Bone marrow (tissue), 2 donors: ENCODE results near the gene SFMBT2.

Source experiments
- DNase-seq, 2 donors: peaks; one replicate each; lab custom pipeline; 2025; lab: John Stamatoyannopoulos, UW

Gene SFMBT2

GRCh38 chr10:7410862-7411670, at the start of gene SFMBT2:
Gene SFMBT2 (minus strand): TSS chr10:7411034. CDS start chr10:7381898, 29,136 bp downstream.
- DNase-seq: peak; percentile 13 to 68

GRCh38 chr10:7460006-7460405, 49.2 kb upstream of the SFMBT2 start:
- no peak for DNase-seq

- no peak for DNase-seq
Measured at GRCh38 chr10:7458556-7458955, 47.7 kb upstream of the SFMBT2 start.

- no peak for DNase-seq
Measured at GRCh38 chr10:7457478-7458316, 46.9 kb upstream of the SFMBT2 start.

GRCh38 chr10:7449063-7449695, 38.3 kb upstream of the SFMBT2 start:
- DNase-seq: no peak

- DNase-seq: no peak
Measured at GRCh38 chr10:7445474-7446185, 34.8 kb upstream of the SFMBT2 start.

GRCh38 chr10:7444551-7445121, 33.8 kb upstream of the SFMBT2 start:
- DNase-seq: no peak

GRCh38 chr10:7443036-7443435, 32.2 kb upstream of the SFMBT2 start:
- no peak for DNase-seq

GRCh38 chr10:7441403-7442147, 30.7 kb upstream of the SFMBT2 start:
- DNase-seq: no peak

GRCh38 chr10:7439696-7440095, 28.9 kb upstream of the SFMBT2 start:
- DNase-seq: no peak

- DNase-seq: no peak
Measured at GRCh38 chr10:7438196-7438986, 27.6 kb upstream of the SFMBT2 start.

- DNase-seq: no peak
Measured at GRCh38 chr10:7436490-7437100, 25.8 kb upstream of the SFMBT2 start.

GRCh38 chr10:7435674-7436073, 24.8 kb upstream of the SFMBT2 start:
- no peak for DNase-seq

- no peak for DNase-seq
Measured at GRCh38 chr10:7434378-7434777, 23.5 kb upstream of the SFMBT2 start.

- DNase-seq: no peak
Measured at GRCh38 chr10:7433861-7434260, 23.0 kb upstream of the SFMBT2 start.

GRCh38 chr10:7432884-7433726, 22.3 kb upstream of the SFMBT2 start:
- no peak for DNase-seq

- no peak for DNase-seq
Measured at GRCh38 chr10:7428673-7429350, 18.0 kb upstream of the SFMBT2 start.

GRCh38 chr10:7426349-7426748, 15.5 kb upstream of the SFMBT2 start:
- DNase-seq: no peak
